ENCODE data around the gene ZFYVE26.
"Not testable (repeated sequence)": the region's sequence is repeated elsewhere in the genome, so short reads cannot be mapped to it uniquely, and the experiment has no call there.

The ZFYVE26 gene

GRCh38 chr14:67819563-67820421 is 3.4 kb upstream of the ZFYVE26 start, which contains the start of gene RAD51B:
TSS of gene RAD51B (plus strand) at chr14:67819779.
- H3K4me3 ChIP-seq = peak within 1 kb of the TSS; percentile 80
- peak within 1 kb of the TSS; percentile 86 for H3K9ac ChIP-seq (ENCODE audit: insufficient read length)
- no peaks in the 10 kb centered on the region for H3K9me3 ChIP-seq (ENCODE audit: low read depth, low read length)
- no peaks in the 10 kb centered on the region for H3K36me3 ChIP-seq (ENCODE audit: insufficient read depth, low read length)
- DNase-seq (ENCODE audit: low read depth, low spot score) = peak; percentile 70
- H3K27ac ChIP-seq = no peak within 1 kb of the TSS
- no peak for TF ChIP-seq EZH2 (IDR thresholded peaks at IDR 0.05)
- TF ChIP-seq FOXP2 (optimal IDR thresholded peaks at IDR 0.05; ENCODE audit: control extremely low read depth, extremely low read length, insufficient read depth) = no peak
- TF ChIP-seq POLR2AphosphoS5 (IDR thresholded peaks at IDR 0.05; ENCODE audit: borderline replicate concordance, low read depth, low read length) = peak; percentile 75

- DNase-seq (ENCODE audit: low read depth, low spot score); H3K27ac ChIP-seq: not testable (repeated sequence)
These were observed 2.1 kb upstream of the ZFYVE26 start for GRCh38 chr14:67818476-67818875.

GRCh38 chr14:67817750-67818438 is 1.5 kb upstream of the ZFYVE26 start:
- TF ChIP-seq POLR2AphosphoS5 (IDR thresholded peaks at IDR 0.05; ENCODE audit: borderline replicate concordance, low read depth, low read length) = no peak
- no peak for TF ChIP-seq EZH2 (IDR thresholded peaks at IDR 0.05)
- TF ChIP-seq FOXP2 (optimal IDR thresholded peaks at IDR 0.05; ENCODE audit: control extremely low read depth, extremely low read length, insufficient read depth) = no peak
- Histone ChIP-seq H3K36me3 (ENCODE audit: insufficient read depth, low read length) (peaks cover 10% of the 10 kb centered on the region), H3K9me3 (ENCODE audit: low read depth, low read length) (no peaks in the 10 kb centered on the region), H3K9ac (ENCODE audit: insufficient read length) (no peak overlapping the region), H3K4me3 (no peak overlapping the region), H3K27ac (no peak overlapping the region)
- no peak for DNase-seq (ENCODE audit: low read depth, low spot score)

More at GRCh38 chr14:67818476-67818875, 2.1 kb upstream of the ZFYVE26 start:
- H3K4me3 ChIP-seq; H3K9ac ChIP-seq (ENCODE audit: insufficient read length); H3K9me3 ChIP-seq (ENCODE audit: low read depth, low read length); H3K36me3 ChIP-seq (ENCODE audit: insufficient read depth, low read length): not testable (repeated sequence)

- DNase-seq (ENCODE audit: low read depth, low spot score) = no peak
- Histone ChIP-seq H3K27ac (0 out of 2 replicates have a peak overlapping the region, but pooled peaks have one; percentile 22), H3K9ac (ENCODE audit: insufficient read length) (peak overlapping the region; percentile 73), H3K4me3 (peak overlapping the region; percentile 80), H3K9me3 (ENCODE audit: low read depth, low read length) (no peaks in the 10 kb centered on the region), H3K36me3 (ENCODE audit: insufficient read depth, low read length) (peaks cover 23% of the 10 kb centered on the region)
- TF ChIP-seq POLR2AphosphoS5 (IDR thresholded peaks at IDR 0.05; ENCODE audit: borderline replicate concordance, low read depth, low read length) = no peak
- TF ChIP-seq EZH2 (IDR thresholded peaks at IDR 0.05) = no peak
- TF ChIP-seq FOXP2 (optimal IDR thresholded peaks at IDR 0.05; ENCODE audit: control extremely low read depth, extremely low read length, insufficient read depth) = no peak
These were observed 691 bp downstream of the ZFYVE26 start for GRCh38 chr14:67815573-67816225.

- Histone ChIP-seq H3K36me3 (ENCODE audit: insufficient read depth, low read length) (peaks cover 25% of the 10 kb centered on the region), H3K27ac (no peak overlapping the region), H3K9ac (ENCODE audit: insufficient read length) (no peak overlapping the region), H3K9me3 (ENCODE audit: low read depth, low read length) (no peaks in the 10 kb centered on the region), H3K4me3 (no peak overlapping the region; the same call in 1 of the 2 replicates)
- DNase-seq (ENCODE audit: low read depth, low spot score) = no peak
- TF ChIP-seq POLR2AphosphoS5 (IDR thresholded peaks at IDR 0.05; ENCODE audit: borderline replicate concordance, low read depth, low read length) = no peak
- no peak for TF ChIP-seq EZH2 (IDR thresholded peaks at IDR 0.05)
- no peak for TF ChIP-seq FOXP2 (optimal IDR thresholded peaks at IDR 0.05; ENCODE audit: control extremely low read depth, extremely low read length, insufficient read depth)
These were observed 1.6 kb downstream of the ZFYVE26 start for GRCh38 chr14:67814821-67815220.

GRCh38 chr14:67806246-67806645 is 10.1 kb downstream of the ZFYVE26 start:
- H3K27ac ChIP-seq = no peak overlapping the region
- no peak overlapping the region for H3K4me3 ChIP-seq
- no peak overlapping the region for H3K9ac ChIP-seq (ENCODE audit: insufficient read length)
- TF ChIP-seq POLR2AphosphoS5 (IDR thresholded peaks at IDR 0.05; ENCODE audit: borderline replicate concordance, low read depth, low read length) (no peak), EZH2 (IDR thresholded peaks at IDR 0.05) (no peak), FOXP2 (optimal IDR thresholded peaks at IDR 0.05; ENCODE audit: control extremely low read depth, extremely low read length, insufficient read depth) (no peak)
- peaks cover 54% of the 10 kb centered on the region for H3K36me3 ChIP-seq (ENCODE audit: insufficient read depth, low read length)
- no peaks in the 10 kb centered on the region for H3K9me3 ChIP-seq (ENCODE audit: low read depth, low read length)
- no peak for DNase-seq (ENCODE audit: low read depth, low spot score)

- peaks cover 40% of the 10 kb centered on the region for H3K36me3 ChIP-seq (ENCODE audit: insufficient read depth, low read length)
These were observed 15.6 kb downstream of the ZFYVE26 start for GRCh38 chr14:67800743-67801142.

GRCh38 chr14:67798731-67799130 is 17.7 kb downstream of the ZFYVE26 start:
- peaks cover 38% of the 10 kb centered on the region for H3K36me3 ChIP-seq (ENCODE audit: insufficient read depth, low read length)
- DNase-seq (ENCODE audit: low read depth, low spot score) = no peak
- H3K4me3 ChIP-seq = no peak overlapping the region
- H3K9me3 ChIP-seq (ENCODE audit: low read depth, low read length) = no peaks in the 10 kb centered on the region
- TF ChIP-seq FOXP2 (optimal IDR thresholded peaks at IDR 0.05; ENCODE audit: control extremely low read depth, extremely low read length, insufficient read depth) = no peak
- TF ChIP-seq POLR2AphosphoS5 (IDR thresholded peaks at IDR 0.05; ENCODE audit: borderline replicate concordance, low read depth, low read length) = no peak
- TF ChIP-seq EZH2 (IDR thresholded peaks at IDR 0.05) = no peak
- no peak overlapping the region for H3K9ac ChIP-seq (ENCODE audit: insufficient read length)
- H3K27ac ChIP-seq = no peak overlapping the region

More at GRCh38 chr14:67800743-67801142, 15.6 kb downstream of the ZFYVE26 start:
- Histone ChIP-seq H3K27ac (no peak overlapping the region), H3K4me3 (no peak overlapping the region), H3K9me3 (ENCODE audit: low read depth, low read length) (no peaks in the 10 kb centered on the region), H3K9ac (ENCODE audit: insufficient read length) (no peak overlapping the region)
- DNase-seq (ENCODE audit: low read depth, low spot score) = no peak
- TF ChIP-seq EZH2 (IDR thresholded peaks at IDR 0.05) = no peak
- TF ChIP-seq FOXP2 (optimal IDR thresholded peaks at IDR 0.05; ENCODE audit: control extremely low read depth, extremely low read length, insufficient read depth) = no peak
- TF ChIP-seq POLR2AphosphoS5 (IDR thresholded peaks at IDR 0.05; ENCODE audit: borderline replicate concordance, low read depth, low read length) = no peak
